SK-N-MC (cell line): Measurements from ENCODE around the gene SPON2.

Source experiments
- EZH2 ChIP-seq: fragments of 200-600 bp; sonication (generic); IDR thresholded peaks from one replicate; pipeline ENCODE4 v1.6.1; 2017; ENCODE audit warnings: antibody characterized with exemption
- POLR2AphosphoS5 ChIP-seq: IDR thresholded peaks from 2 replicates; pipeline ENCODE4 v1.6.1; 2012; ENCODE audit warnings: mild to moderate bottlenecking, low read depth, low read length, borderline replicate concordance

DNA sequence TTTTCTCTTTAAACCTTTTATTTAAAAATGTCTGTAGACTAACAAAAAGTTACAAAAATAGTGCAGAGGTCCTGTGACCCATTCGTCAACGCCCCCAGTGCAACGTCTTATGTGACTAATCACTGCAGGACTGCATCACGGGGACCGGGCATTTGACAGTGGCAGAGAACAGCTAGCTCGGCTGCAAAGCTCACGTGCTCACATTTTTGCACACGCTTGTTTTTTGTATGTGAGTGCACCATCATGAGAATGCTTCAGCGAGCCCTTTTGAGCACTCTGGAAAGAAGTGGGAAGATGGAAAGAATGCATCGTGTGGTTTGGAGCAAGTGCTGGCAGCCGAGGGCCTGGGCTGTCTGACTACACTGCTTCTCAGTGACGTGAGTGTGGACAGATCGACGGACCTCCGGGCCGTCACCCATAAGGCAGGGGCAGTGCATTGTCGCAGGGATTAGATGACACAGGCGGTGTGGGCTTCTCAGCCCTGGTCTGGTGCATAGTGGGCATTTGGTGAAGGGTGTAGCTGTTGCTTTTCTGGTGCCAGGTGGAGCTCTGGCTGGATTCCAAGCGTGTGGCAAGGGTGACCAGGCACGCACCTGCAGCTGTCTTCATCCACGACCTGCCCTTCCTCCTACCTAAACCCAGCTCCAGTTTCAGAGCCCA is 17.7 kb downstream of the SPON2 start:
- TF ChIP-seq EZH2 (no peak), POLR2AphosphoS5 (no peak)
